Fibroblast of lung (primary cell): ENCODE measurements around the gene TANGO6.

ENCODE experiments used
- CTCF ChIP-seq, 2 donors: IDR thresholded peaks in 1 of 2; conservative IDR thresholded peaks in 1 of 2; 1 replicate in 1 of 2; 2 replicates in 1 of 2; pipeline ENCODE4 v1.5.1; 2011 to 2012; ENCODE audit warnings: low read length in 2 of 2, control low read depth in 1 of 2, inconsistent platforms in 1 of 2, low read depth in 1 of 2, mild to moderate bottlenecking in 1 of 2
- EZH2 ChIP-seq: IDR thresholded peaks from 2 replicates; pipeline ENCODE4 v1.5.1; 2012; ENCODE audit warnings: low read length, control low read depth, mild to moderate bottlenecking; ENCODE audit errors: missing control alignments

GRCh38 chr16:69123910-69124309 is 280.6 kb downstream of the TANGO6 start:
- TF ChIP-seq EZH2 (no peak), CTCF (conservative IDR thresholded peaks at IDR 0.05 in 1 of 2, IDR thresholded peaks at IDR 0.05 in 1 of 2; ENCODE audit: low read depth in 1 of 2, low read length in 2 of 2) (peak; percentile 61 to 63)
